ENCODE measurements around the gene GRIK4. TPM values are rescaled to one million over a fixed set of nuclear protein-coding genes. Genes with fewer than 3 reads are reported as not detected.

GRIK4 gene
- total and polyA plus RNA-seq, 2 donors from 2014 or later: 0.25 TPM; not detected in 1

- intact Hi-C loops (cut with DNase I): no loop called here
- peaks cover 3 to 6% (median 3%) of the 10 kb centered on the region in 3 donors for H3K4me1 ChIP-seq (ENCODE audit: control insufficient read depth in 2 of 3, insufficient read depth in 2 of 3, low read depth in 1 of 3, low read length in 3 of 3)
- H3K9ac ChIP-seq (ENCODE audit: low read length in 3 of 3): peak overlapping the region in 1 of 3 donors; percentile 30
- H3K27me3 ChIP-seq (ENCODE audit: control insufficient read depth, insufficient read depth, low read length): no peaks in the 10 kb centered on the region
- peak overlapping the region; percentile 10 to 62 (median 53) for H3K4me3 ChIP-seq (ENCODE audit: low read length in 3 of 3)
- DNase-seq: peak in 2 of 5 donors; percentile 68 to 75
- FAIRE-seq: no peak
- H3K27ac ChIP-seq (ENCODE audit: low read depth in 2 of 2, low read length in 2 of 2): no peak overlapping the region
- H3K36me3 ChIP-seq (ENCODE audit: control insufficient read depth in 2 of 3, insufficient read depth in 3 of 3, low read length in 3 of 3): no peaks in the 10 kb centered on the region
- H3K9me3 ChIP-seq (ENCODE audit: control insufficient read depth in 2 of 3, insufficient read depth in 1 of 3, low read length in 3 of 3): no peaks in the 10 kb centered on the region
- TF ChIP-seq CTCF (IDR thresholded peaks at IDR 0.05; ENCODE audit: borderline replicate concordance, extremely low read depth, insufficient read depth): peak; percentile 19
These were observed 203.7 kb downstream of the GRIK4 start for GRCh38 chr11:120715239-120715638.

- no peaks in the 10 kb centered on the region for H3K9me3 ChIP-seq (ENCODE audit: control insufficient read depth in 2 of 3, insufficient read depth in 1 of 3, low read length in 3 of 3)
- intact Hi-C loops (cut with DNase I): no loop called here
- peaks cover 0 to 6% (median 0%) of the 10 kb centered on the region in 3 donors for H3K4me1 ChIP-seq (ENCODE audit: control insufficient read depth in 2 of 3, insufficient read depth in 2 of 3, low read depth in 1 of 3, low read length in 3 of 3)
- DNase-seq (no peak), FAIRE-seq (no peak)
- H3K27me3 ChIP-seq (ENCODE audit: control insufficient read depth, insufficient read depth, low read length): no peaks in the 10 kb centered on the region
- TF ChIP-seq CTCF (IDR thresholded peaks at IDR 0.05; ENCODE audit: borderline replicate concordance, extremely low read depth, insufficient read depth): no peak
- H3K9ac ChIP-seq (ENCODE audit: low read length in 3 of 3): no peak overlapping the region
- H3K4me3 ChIP-seq (ENCODE audit: low read length in 3 of 3): no peak overlapping the region
- no peaks in the 10 kb centered on the region for H3K36me3 ChIP-seq (ENCODE audit: control insufficient read depth in 2 of 3, insufficient read depth in 3 of 3, low read length in 3 of 3)
- H3K27ac ChIP-seq (ENCODE audit: low read depth in 2 of 2, low read length in 2 of 2): no peak overlapping the region
These were observed 205.5 kb downstream of the GRIK4 start for GRCh38 chr11:120717042-120717441.

GRCh38 chr11:120717623-120718022 lies 206.1 kb downstream of the GRIK4 start:
- no peak for DNase-seq
- TF ChIP-seq CTCF (IDR thresholded peaks at IDR 0.05; ENCODE audit: borderline replicate concordance, extremely low read depth, insufficient read depth): no peak
- Histone ChIP-seq H3K36me3 (ENCODE audit: control insufficient read depth in 2 of 3, insufficient read depth in 3 of 3, low read length in 3 of 3) (no peaks in the 10 kb centered on the region), H3K9ac (ENCODE audit: low read length in 3 of 3) (no peak overlapping the region), H3K4me1 (ENCODE audit: control insufficient read depth in 2 of 3, insufficient read depth in 2 of 3, low read depth in 1 of 3, low read length in 3 of 3) (peaks cover 0 to 6% (median 0%) of the 10 kb centered on the region in 3 donors), H3K4me3 (ENCODE audit: low read length in 3 of 3) (no peak overlapping the region), H3K9me3 (ENCODE audit: control insufficient read depth in 2 of 3, insufficient read depth in 1 of 3, low read length in 3 of 3) (no peaks in the 10 kb centered on the region), H3K27me3 (ENCODE audit: control insufficient read depth, insufficient read depth, low read length) (no peaks in the 10 kb centered on the region), H3K27ac (ENCODE audit: low read depth in 2 of 2, low read length in 2 of 2) (no peak overlapping the region)
- no peak for FAIRE-seq
- intact Hi-C loops (cut with DNase I): no loop called here

GRCh38 chr11:120718171-120718570 lies 206.6 kb downstream of the GRIK4 start:
- Histone ChIP-seq H3K27ac (ENCODE audit: low read depth in 2 of 2, low read length in 2 of 2) (no peak overlapping the region), H3K36me3 (ENCODE audit: control insufficient read depth in 2 of 3, insufficient read depth in 3 of 3, low read length in 3 of 3) (no peaks in the 10 kb centered on the region), H3K4me1 (ENCODE audit: control insufficient read depth in 2 of 3, insufficient read depth in 2 of 3, low read depth in 1 of 3, low read length in 3 of 3) (peaks cover 0 to 4% (median 0%) of the 10 kb centered on the region in 3 donors), H3K9ac (ENCODE audit: low read length in 3 of 3) (no peak overlapping the region), H3K27me3 (ENCODE audit: control insufficient read depth, insufficient read depth, low read length) (no peaks in the 10 kb centered on the region), H3K4me3 (ENCODE audit: low read length in 3 of 3) (no peak overlapping the region), H3K9me3 (ENCODE audit: control insufficient read depth in 2 of 3, insufficient read depth in 1 of 3, low read length in 3 of 3) (no peaks in the 10 kb centered on the region)
- no peak for TF ChIP-seq CTCF (IDR thresholded peaks at IDR 0.05; ENCODE audit: borderline replicate concordance, extremely low read depth, insufficient read depth)
- no peak for DNase-seq
- intact Hi-C loops (cut with DNase I): no loop called here
- FAIRE-seq: no peak

All from kidney (tissue), 14 donors.